RKO (cell line): ENCODE measurements around the gene RSU1.
A peak's percentile ranks its signal among the peaks of the same experiment; 100 is the strongest.

Experiments
- DNase-seq: peaks from one replicate; pipeline ENCODE4 v3.0.0-alpha.2; 2016; ENCODE audit warnings: low spot score

RSU1 gene

DNA sequence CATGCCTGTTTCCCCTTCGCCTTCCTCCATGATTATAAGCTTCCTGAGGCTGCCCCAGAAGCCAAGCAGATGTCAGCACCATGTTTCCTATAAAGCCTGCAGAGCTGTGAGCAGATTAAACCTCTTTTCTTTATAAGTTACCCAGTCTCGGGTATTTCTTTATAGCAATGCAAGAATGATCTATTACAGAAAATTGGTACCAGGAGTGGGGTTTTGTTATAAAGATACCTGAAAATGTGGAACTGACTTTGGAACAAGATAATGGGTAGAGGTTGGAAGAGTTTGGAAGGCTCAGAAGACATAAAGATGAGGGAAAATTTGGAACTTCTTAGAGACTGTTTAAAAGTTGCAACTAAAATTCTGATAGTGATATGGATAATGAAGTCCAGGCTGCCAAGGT, 4.8 kb upstream of the RSU1 start:
- no peak for DNase-seq

DNA sequence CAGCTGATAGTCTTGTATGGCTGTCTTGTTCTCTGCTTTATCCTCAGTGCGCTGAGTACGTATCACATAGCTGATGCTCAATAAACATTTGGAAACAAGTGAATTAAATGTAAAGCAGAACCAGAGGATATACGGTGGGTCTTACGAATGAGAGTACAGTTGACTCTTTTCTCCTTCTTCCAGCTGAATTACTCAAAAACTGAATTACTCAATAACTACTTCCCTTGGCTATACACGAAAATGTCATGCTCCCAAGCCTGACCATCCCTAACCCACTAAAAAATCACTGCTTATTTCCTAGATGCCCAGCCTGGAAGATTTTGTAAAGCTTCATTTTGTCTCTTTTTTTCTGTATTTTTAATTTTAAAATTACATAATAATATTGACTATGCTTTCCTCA, 3.2 kb upstream of the RSU1 start:
- no peak for DNase-seq

DNA sequence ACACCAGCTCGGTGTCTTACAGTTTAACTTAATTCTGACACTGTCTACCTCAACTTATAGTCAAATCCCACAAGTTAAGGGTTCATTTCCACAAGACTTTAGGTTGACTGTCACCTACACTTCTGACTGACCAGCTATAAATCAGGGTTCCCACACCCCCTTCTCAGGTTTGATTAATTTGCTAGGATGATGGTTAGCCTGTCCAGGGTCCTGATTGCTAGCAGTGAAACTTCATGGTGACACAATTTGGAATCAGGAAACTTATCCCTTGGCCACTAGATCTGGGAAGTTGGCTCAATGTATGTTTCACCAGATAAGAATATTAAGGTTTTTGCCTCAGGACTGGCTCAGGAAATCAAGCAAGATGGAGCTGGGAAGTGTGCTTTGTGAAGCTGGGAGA, 2.8 kb upstream of the RSU1 start:
- no peak for DNase-seq

DNA sequence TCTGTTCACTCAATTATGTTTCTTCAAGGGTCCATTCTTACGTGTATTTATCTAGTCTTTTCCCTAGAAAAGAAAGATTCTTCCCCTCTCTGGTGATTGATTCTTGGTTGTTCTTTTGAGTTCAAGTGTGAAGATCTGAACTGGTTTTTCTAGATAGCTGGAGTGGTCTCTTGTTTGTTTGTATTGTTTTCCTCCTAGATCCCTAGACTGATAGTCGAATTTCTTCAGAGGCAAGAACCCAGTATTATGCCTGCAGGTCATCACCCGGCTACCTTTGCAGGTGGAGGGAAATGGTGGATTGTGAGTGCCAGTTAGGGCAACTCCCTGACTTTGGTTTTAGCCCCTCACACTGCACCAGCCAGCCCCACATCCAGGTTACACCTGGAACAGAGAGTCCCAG, 2.2 kb upstream of the RSU1 start:
- no peak for DNase-seq

DNA sequence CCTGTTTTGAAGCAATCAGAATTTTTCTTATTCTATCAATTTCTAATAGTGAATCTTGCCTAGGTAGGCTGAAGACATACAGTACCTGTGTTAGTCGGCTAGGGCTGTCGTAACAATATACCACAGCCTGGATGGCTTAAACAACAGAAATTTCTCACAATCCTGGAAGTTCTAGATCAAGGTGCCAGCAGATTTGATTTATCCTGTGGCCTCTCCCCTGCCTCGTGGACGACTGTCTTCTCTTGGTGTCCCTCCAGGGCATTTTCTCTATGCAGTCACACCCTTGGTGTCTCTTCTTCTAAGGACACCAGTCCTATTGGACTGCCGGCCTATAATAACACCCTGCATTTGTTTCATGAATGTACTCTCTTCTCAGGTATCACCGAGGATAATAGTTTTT, 1.8 kb upstream of the RSU1 start:
- no peak for DNase-seq

DNA sequence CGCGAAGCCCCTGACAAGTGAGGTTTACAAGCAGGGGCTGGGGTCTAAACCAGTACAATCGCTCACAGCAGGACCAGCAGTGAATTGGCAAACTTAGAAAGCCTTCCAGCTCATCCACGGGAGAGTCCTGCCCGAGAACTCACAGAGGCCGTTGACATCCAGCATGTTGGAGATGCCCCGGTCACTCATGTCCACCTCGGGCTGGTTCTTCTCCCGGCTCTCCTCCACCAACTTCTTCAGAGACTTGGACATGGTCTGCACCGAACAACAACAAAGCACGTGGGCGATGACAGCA, 447 bp downstream of the RSU1 start:
- peak; percentile 70 for DNase-seq

DNA sequence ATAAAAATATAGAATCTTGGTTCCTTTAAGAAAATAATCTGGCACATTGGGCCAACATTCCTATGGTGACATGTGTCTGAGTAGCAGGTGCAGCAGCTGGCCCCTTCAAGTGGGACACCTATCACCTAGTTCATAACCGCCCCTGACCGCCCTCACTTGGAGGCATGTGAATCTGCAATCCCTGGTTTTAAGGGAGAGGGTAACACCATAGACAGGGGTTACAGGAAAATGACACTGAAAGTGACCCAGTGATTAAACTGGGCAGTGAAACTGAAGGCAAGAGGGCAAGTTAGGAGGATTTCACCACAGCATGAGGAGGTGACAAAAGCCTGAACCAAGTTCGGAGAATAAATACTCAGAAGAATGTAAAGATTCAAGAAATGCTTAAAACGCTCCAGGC, 1.1 kb downstream of the RSU1 start:
- DNase-seq, result peak; percentile 18

DNA sequence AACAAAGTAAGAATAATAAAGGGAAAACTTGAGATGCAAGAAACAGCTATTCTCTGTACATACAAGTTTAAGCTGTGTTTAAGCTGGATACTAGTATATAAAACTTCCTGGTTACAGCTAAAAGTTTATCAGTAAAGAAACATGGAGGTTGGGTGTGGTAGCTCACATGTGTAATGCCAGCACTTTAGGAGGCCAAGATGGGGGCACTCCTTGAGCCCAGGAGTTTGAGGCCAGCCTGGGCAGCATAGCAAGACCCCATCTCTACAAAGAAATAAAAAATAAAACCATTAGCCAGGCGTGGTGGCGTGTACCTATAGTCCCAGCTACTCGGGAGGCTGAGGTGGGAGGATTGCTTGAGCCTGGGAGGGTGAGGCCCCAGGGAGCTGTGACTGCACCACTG, 3.2 kb downstream of the RSU1 start:
- no peak for DNase-seq

DNA sequence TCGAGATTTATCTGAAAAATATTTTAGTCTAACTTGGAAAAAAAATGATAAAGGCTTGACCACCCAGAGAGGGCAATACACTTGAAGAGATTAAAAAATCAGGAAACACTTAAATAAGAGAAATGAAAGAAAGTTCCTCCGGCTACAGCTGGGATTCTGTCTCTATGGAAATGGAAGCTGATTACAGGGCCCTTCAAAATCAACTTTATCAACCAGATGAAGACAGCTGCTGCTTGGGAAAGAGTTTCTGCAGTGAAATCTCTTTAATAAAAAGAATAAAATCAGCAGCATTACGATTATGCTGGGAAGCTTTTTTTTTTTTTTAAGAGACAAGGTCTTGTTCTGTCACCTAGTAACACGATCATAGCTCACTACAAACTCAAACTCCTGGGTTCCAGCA, 4.5 kb downstream of the RSU1 start:
- no peak for DNase-seq

DNA sequence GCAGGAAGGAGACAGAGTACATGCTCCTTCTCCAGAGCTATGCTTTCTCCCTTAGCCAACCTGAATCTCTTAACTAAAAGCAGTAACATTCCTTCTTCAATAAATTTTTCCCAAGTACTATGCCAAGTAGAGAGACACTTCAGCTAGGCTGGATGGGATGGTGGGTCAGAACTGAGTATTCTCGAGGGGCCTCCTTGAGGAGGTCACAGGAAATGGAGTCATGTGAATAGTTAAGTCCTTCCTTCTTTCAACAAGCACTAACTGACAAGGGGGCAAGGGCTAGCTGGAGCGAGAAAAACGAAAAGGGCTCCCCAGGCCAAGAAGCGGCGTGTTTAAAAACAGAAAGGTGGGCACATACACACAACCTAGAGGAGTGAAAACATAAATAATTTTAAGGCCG, 5.5 kb downstream of the RSU1 start:
- no peak for DNase-seq

DNA sequence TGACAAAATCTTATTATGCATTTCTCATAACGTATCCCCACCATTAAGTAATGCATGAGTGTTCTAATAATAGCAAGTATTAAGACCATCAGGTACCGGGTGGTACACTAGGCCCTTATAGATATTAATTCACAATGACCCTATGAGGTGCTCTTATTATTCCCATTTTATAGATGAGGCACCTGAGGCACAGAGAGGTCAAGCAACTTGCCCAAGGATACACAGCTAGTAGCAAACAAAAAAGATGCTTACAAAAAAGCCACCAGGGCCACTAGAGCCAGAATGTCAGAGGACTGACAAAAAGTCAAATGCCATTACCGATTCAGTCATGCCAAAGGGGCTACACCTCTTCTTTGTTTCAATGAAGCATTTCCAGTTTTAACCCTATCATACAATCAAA, 5.9 kb downstream of the RSU1 start:
- no peak for DNase-seq

DNA sequence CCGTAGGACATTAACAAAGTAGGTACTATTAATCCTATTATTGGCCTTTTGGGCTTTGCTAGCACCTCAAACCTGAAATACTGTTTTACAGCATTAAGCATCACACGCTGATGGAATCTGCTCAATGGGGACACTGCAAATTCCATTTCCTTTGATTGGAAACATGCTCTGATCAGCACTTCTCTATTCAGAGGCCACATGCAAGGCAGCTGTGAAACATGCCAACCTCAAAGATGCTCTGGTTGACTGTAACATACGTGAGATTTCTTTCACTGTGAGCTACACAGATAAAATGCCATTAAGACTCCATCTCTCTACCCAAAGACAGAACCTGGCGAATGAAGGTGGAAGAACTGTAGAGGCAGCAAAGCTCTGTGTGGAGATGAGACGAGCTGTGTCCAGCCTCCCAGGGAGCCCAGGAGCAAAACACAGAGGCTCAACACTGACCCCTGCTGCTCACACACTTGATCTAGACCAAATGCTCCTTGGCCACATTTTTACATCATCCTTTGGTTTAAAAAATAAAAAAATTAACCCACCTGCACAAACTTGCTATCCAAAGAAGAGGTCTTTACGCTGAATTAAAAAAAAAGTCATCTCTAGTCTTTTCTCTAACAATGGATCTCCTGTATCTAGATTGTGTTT, 8.0 kb downstream of the RSU1 start:
- peak; percentile 58 for DNase-seq

DNA sequence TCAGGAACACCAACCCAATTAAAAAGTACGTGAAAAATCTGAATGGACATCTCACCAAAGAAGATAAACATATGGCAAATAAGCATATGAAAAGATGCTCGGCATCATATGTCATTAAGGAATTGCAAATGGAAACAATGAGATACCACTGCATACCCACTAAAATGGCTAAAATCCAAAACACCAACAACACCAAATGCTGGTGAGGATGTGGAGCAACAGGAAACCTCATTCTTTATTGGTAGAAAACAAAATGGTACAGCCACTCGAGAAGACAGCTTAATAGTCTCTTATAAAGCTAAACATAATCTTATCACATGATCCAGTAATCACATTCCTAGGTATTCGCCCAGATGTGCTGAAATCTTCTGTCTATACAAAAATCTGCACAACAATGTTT, 13.1 kb downstream of the RSU1 start:
- no peak for DNase-seq

DNA sequence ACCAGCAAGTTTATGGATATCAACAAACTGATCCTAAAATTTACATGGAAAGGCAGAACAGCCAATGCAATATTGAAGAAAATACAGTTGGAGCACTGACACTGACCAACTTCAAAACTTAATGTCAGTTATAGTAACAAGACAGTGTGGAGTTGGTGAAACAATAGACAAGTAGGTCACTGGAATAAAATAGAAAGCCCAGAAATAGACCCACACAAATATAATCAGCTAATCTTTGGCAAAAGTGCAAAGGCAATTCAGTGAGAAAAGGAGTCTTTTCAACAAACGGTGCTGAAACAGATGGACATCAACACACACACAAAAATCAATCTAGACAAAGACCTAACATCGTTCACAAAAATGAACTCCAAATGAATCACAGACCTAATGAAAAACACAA, 13.8 kb downstream of the RSU1 start:
- no peak for DNase-seq

DNA sequence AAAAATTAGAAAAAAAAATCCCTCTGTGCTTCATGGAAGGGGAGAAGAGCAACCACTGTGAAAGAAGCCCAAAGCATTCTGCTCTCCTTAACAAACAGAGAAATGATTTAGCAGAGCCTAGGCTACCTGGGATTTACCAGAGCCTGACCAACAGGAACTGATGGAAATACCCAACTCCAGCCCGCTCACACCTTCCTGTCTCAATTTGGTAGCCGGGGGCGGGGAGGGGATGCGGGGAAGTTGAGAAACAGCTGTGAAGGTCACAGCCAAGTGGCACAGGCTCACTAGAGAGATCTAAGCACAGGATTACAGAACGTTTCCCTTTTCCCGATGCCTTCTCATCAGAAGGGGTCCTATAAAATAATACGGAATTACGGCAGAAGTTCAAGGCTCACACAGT, 17.6 kb downstream of the RSU1 start:
- no peak for DNase-seq

DNA sequence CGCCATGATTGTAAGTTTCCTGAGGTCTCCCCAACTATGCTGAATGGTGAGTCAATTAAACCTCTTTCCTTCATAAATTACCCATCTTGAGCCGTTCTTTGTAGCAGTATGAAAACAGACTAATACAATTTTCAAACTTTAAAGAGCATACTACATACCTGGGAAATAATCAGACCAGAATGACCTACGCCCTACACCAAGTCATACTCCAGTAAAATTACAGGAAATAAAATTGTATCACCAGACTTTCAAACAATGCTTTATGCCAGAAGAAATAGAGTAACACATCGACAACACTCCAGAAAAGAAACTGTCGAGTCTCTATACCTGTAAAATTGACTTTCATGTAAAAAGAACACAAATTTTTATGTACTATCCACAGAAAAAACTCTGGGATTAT, 18.7 kb downstream of the RSU1 start:
- DNase-seq, result no peak

DNA sequence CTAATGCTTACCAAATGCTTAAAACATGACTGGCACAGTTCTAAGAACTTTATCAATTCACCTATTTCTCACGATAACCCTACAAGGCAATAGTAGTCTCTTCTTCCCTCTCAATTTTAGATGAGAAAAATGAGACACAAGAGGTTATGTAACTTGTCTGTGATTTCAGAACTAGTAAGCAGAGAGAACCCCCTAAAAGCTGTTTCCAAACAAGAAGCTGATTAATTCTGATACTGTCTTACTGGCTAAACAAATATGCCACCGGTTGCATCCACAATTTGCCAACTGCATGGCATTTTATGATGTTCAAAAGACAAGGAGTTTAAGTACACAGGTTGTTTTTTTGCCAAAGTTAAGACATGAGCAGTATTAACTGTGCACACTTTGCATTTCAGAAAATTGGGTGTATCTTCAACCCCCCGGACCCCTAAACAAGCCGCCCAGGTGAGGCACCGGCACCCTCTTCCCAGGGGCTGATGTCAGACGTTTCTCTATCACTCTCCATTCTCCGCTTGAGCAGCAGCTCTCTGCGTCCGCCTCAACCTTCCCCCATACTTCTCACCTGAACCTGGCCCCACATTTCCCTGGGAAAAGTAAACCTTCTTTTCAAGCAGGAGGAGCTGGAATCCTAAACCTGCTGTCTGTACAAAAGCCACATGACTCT, 21.7 kb downstream of the RSU1 start:
- no peak for DNase-seq

DNA sequence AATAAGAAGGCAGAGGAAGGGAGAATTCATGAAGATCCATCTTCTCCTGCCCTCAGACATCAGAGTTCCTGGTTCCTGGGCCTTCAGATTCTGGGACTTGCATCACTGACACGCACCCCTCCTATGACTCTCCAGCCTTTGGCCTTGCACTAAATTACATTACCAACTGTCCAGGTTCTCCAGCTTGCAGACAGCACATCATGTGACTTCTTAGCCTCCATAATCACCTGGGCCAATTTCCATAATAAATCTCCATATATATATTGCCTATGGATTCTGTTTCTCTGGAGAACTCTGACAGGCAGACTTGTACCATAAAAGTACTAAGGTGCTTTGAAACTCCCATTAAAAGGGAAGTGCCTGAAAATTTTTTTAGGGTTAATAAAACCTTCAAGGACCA, 23.2 kb downstream of the RSU1 start:
- DNase-seq, result no peak

DNA sequence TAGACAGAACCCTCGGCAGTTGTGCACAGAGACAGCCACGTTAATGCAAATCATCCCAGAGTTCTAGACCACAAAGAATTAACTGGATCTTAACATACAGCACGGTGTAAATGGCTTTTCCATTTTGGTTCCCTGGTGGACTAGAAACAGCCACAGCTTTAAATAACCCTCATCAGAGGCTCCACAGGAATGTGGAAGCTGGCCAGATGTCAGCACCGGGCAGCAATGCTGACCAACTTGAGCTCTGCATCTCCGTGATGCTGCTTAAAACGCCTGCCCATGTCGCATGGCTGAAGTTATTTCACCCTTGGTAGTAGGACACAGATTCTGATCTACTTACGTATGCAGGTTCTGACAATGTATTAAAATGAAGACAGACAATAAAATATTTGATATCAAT, 24.5 kb downstream of the RSU1 start:
- DNase-seq, result no peak

DNA sequence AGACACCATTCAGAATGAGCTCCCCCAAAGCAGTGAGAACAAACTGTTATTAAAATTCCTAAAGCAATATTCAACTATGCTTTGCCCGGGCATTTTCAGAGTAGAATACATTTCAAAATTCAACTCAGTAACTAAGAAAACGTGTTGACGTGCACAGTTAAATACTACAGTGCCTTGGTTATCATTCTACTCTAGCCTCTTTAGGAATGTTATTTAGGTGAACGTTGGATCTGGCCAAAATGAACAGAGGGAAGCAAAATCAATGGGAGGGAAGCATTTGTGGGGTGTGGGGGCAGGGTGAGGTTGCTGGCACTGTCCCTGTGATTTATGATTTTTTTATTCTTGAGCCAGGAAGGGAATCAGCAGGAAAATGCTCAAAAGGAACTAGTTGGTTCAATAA, 27.5 kb downstream of the RSU1 start:
- DNase-seq, result no peak

DNA sequence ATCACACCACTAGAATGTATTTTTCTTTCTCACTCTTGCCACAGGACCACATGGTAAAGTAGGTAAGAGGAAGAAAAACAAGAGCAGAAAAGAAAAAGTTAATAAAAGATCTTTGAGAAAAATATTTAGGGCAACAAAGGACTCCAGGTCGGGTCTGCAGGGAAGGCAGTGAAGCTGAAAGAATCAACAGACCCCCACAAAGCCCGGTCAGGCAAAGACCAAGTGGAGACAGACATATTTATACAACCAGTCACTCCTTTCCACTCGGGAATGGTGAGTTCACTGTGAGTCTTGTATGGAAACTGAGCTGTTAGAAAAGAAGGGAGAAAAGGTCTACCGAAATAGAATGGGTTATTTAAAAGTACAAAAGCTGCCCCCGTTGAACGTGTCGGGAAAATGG, 28.0 kb downstream of the RSU1 start:
- DNase-seq, result no peak

DNA sequence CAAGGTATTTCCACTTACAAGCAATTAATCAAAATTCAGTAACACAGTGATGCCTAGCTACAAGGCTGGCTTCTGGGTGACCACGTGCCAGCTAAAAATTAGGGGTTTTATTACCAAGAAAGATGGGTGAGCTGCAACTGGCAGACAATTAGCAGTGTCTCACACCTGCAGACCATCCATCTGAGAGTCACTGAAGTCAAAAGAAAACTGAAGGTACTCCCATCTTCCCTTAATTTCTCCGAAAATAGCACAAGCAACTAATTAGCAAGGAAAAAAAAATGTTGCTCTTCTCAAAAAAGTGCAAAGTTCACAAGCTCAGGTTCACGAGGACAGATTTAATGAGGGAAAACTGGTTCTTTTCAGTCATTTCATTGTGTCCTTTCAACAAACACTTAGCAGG, 28.4 kb downstream of the RSU1 start:
- no peak for DNase-seq

DNA sequence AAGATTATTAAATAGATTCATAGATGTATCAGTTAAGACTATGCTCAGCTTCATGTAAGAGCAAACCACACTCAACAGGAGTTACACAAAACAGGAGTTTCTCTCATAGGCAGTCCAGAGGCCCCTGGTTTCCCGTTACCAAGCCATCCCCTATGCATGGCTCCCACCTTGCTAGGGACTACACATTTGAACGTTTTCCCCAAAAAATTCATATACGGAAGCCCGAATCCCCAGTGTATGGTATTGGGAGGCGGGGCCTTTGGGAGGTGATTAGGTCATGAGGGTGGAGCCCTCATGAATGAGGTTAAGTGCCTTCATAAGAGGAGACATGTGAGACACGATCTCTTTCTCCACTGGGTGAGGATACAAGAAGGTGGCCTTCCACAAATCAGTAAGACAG, 29.1 kb downstream of the RSU1 start:
- no peak for DNase-seq

DNA sequence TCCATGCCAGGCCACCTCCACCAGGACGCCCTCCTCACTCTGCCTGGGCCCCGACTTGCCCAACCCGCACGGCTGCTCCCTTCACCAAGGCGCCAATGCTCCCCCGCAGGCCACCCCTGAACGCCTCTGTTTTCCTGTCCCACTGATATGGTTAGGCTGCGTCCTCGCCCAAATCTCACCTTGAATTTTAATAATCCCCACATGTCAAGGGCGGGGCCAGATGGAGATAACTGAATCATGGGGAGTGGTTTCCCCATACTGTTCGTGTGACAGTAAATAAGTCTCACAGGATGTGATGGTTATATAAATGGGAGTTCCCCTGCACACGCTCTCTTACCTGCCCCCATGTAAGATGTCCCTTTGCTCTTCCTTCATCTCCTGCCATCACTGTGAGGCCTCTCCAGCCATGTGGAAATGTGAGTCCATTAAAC, 29.8 kb downstream of the RSU1 start:
- no peak for DNase-seq
